ENCODE data around the gene NTM.

NTM gene

DNA sequence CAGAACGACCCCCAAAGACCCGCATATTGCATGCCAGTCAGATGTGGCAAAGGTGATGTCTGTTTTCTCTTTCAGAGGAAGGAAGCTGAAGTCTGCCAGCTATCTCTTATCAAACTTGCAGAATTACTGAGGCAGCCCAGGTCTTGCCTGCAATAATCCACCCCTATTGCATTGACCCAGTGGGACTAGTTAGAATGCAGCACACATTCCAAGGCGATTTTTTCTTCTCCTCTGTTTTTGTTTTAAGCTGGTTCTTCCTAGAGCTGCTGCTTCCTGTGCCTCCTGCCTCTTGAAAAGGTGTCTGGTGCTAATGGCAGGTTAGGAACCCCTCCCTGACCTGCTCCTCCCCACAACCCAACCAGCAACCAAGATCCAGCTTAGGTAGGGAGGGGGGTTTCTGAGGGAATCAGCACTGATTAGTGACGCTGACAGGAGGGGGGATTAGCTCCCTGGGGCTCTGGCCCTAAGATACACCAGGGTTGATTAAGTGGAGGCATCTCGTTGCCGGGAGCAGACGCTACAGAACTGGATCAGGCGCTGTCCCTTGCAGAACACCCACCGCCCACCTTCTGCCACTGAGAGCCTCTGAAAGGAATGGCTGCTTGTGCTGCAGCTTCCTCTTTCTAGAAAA, 2.8 kb downstream of the NTM start:
- no peak for DNase-seq

DNA sequence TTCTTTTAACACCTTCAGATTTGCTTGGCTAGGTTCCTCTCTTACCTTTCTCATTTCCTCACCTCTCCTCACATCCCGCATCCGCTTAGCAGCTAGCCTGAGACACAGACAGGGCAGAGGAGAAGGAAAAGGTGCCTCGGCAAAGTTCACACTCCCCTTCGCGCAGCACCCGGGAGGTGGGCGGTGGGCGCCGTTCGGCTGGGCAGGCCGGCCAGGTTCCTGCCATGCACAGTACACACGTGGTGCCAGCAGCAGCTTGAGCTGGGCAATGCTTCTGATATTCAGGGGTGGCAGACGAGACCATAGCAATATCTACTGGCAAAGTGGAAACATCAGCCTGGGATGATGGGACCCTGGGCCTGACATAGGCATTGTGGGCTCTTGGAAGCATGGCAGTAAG, 3.3 kb downstream of the NTM start:
- no peak for DNase-seq

GRCh38 chr11:131375421-131375820, 5.0 kb downstream of the NTM start:
- peak in 1 of 3 experiments; percentile 44 for DNase-seq

- DNase-seq = no peak
Measured at GRCh38 chr11:131375915-131376314, 5.5 kb downstream of the NTM start.

DNA sequence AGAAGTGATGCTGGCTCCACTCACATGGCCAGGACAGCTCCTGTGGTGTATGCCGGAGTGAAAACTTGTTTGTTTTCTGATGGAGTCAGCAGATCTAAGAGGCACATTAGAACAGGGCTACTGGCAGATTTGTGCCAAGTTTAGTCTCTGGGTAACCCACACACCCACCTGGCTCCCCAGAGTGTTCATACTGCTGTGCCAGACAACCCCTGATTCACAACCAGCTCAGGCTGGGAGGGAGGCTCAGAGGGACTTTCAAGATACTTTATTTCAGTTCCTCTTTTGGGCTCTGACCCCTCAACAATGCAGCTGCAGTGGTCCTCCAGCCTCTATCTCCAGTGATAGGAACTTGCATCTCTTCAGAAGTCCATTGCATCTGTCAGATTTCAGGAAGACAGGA, 8.5 kb downstream of the NTM start:
- DNase-seq = no peak

GRCh38 chr11:131385763-131386390, 15.5 kb downstream of the NTM start:
- no peak for DNase-seq

GRCh38 chr11:131386408-131386807, 16.0 kb downstream of the NTM start:
- no peak for DNase-seq

GRCh38 chr11:131388030-131388429, 17.6 kb downstream of the NTM start:
- DNase-seq = no peak

GRCh38 chr11:131389582-131389981, 19.2 kb downstream of the NTM start:
- DNase-seq = peak in 1 of 3 experiments; percentile 33

DNA sequence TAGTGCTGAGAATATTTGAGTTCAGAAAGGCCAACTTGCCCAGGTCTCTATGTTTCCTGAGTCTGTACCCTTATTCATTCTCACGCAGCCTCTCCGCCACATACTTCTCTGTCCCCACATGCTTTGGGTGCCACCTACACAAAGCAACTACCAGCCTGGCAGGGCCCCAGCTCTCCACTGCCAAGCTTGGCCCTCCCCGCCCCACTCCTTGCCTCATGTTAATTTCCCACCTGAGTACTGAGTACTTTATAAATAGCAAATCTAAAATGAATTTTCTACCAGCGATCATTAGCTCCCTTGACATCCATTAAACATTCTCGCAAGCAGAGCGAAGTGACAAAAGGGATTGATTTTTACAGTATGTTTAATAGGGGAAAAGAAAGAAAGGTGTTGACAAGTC, 20.8 kb downstream of the NTM start:
- no peak for DNase-seq

DNA sequence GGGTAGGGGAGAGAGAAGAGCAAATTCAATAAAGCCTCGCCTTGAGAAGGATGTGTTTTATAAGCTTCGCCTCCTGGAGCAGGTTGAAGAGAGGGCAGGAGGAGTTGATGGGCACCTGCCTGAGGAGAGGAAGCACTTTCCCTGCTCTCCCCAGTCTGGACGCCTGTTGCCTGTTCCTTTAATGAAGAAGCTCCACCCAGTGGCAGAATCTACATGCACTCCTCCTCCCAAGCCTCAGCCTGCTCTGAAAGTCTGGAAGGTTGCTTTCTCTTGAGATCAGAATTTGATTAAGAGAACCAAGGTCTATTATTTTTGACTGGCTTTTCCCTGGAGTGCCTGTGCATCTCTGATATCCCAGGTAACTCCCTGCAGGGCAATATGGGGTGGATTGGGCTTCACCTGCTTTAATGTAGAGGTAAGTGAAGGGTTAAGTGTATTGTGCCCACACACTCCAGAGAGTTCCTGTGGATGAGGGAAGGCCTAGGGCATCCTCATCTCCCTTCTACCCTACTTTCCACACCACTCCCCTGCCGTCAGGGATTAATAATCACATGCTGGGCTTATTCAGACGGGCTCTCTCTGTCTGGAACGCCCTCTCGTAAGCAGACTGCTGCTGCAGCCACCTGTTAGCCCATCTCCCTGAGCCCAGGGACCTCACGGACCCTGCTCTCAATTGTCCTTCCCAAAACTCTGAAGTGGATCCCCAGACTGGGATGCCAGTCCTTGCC, 22.3 kb downstream of the NTM start:
- DNase-seq = peak in 1 of 3 experiments; percentile 52

DNA sequence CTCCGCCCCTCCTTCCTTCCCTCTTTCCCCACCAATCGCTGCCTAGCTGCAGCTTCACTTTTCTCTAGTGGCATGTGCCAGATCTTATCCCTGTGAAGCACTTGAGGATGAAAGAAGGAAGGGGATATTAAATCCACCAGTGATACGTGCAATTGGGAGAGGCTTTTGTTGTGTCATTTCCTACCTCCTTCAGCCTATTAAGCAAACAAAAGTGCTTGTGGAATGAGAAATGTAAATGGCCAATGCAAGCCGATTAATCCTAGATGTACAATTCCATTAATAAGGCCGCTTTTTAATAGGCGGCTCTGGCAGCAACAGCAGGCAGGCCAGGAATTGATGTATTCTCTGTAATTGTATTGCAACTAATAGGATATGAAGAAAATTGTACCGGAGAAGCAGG, 23.3 kb downstream of the NTM start:
- DNase-seq = peak in 1 of 3 experiments; percentile 25

GRCh38 chr11:131397675-131398074, 27.3 kb downstream of the NTM start:
- DNase-seq = peak in 1 of 3 experiments; percentile 45

- no peak for DNase-seq
Measured at GRCh38 chr11:131402040-131402439, 31.6 kb downstream of the NTM start.

GRCh38 chr11:131404010-131404409, 33.6 kb downstream of the NTM start:
- no peak for DNase-seq

- peak in 2 of 3 experiments; percentile 21 to 66 for DNase-seq
Measured at GRCh38 chr11:131408025-131408640, 37.7 kb downstream of the NTM start.

GRCh38 chr11:131409345-131409744, 38.9 kb downstream of the NTM start:
- no peak for DNase-seq

DNA sequence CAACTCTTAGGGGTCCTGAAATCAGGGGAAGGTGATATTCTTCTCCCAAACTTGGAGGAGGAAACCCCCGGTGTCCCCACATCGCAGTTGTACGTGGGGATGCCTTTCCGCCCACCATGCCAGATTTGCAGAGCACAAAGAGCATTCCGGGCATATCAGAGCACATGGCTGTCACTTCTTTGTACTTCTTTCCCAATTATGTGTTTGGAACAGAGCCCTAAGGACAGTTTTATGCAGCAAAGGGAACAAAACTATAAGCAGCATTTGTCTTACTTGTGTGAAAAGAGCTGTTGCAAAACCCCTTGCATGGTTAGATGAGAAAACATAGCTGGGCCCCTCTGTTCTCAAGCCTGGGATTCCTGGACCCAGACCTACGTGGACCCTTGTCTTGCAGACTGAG, 41.2 kb downstream of the NTM start:
- DNase-seq = no peak

DNA sequence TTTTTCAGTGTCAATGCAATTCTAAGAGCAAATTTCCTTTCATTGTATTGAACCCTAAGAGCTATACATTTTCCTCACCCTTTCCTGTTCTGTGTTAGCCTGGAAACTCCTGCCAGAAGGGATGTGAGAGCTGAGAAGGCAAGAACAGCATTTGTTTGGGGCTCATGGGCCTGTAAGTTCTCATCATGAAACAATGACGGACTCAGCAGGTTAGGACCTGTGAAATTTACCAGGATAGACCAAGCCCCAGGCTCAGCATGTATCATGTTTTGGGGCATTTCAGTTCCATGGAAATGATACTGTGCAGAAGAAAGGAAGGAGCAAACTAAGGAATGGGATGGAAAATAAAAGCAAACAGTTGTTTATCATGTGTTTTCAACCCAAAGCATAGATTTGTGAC, 41.6 kb downstream of the NTM start:
- no peak for DNase-seq

- DNase-seq = no peak
Measured at GRCh38 chr11:131413217-131413616, 42.8 kb downstream of the NTM start.

DNA sequence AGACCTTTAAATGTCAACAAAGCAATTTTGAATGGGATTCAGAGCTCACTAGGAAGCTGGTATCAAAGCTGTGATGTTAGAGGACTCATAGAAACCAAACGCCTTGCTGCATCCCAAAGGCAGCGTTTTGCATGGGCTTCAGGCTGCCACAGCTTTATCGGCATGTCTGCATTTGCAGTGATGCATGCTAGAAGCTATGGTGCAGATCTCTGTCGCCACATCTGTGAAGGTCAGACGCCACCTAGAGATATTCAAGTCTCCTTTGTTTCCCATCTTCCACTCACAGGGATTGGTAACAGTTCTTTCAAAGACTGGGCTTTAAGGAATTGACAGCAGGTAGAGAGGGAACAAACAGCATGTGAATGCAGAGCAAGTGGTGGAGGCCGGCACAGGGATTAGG, 47.8 kb downstream of the NTM start:
- DNase-seq = no peak

DNA sequence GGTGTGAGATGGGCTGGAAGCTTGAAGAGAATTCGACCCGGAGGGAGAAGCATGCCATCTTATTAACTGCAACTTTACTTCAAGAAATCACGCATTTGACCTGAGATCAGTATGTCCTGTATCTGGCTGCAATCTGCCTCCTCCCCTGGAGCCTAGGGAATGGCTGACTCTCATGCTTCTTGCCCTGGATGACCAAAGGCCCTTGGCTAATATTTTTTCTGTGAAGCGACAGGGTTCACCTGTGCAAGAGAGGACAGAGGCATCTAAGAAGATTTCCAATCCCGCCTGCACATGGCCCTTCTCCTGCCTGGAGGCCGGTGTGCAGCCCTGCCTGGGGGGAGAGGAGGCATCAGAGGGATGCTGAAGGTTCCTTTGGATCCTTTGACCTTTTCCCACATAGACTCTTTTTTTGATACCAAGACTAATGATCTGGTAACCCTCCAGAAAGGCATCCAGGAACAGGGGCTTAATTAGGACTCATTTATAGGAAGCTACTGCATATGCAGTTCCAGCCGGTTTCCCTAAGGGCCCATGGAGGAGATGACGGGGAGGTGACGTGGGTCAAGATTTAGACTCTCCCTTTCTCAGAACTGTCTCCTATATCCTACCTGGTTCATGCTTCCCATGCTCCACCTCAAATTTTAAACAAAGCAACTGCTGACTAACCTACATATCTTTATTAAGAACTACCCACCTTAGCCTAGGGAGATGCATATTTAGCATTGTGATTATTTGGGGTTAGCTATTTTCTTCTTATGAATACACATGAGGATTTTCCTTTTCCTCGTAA, 50.8 kb downstream of the NTM start:
- no peak for DNase-seq

- DNase-seq = no peak
Measured at GRCh38 chr11:131422029-131422428, 51.6 kb downstream of the NTM start.

Data from NCI-H1417 (cell line).